ENCODE data around the gene EFHC1. TPM values are rescaled to one million over a fixed set of nuclear protein-coding genes. Genes with fewer than 3 reads are reported as not detected.

EFHC1 gene
- total RNA-seq, 1 experiment from 2014 or later = 26.9 TPM

DNA sequence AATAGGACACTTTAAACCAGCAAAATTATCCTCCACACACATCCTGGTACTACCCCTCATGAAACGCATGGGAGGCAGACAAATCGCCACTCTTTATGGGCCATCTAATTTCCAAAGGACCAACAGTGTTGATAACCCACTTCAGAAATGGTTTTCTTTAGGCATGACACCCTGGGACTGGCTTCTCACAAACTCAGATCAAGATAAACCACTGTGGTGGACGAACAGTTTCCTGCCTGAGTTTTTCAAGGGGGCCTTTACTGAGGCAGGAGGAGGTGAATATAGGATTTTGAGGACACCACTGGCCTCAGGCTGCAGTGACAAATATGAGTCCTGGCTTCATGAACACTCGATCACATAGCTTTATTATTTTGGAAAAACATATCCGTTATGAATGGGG is 130.7 kb downstream of the EFHC1 start:
- ChIA-PET POLR2A (interaction anchor here (0.9 to 1.3 kb wide), 4 partner anchors 14 to 130 kb away, joined by 3 to 5 read pairs (median 4); no protein-coding TSS in a partner anchor), CTCF (interaction anchor here (0.6 to 1.0 kb wide), 5 partner anchors 21 to 151 kb away, joined by 3 to 5 read pairs (median 4); no protein-coding TSS in a partner anchor)
- H3K9me3 Mint-ChIP-seq (ENCODE audit: unreplicated experiment) = no peaks in the 10 kb centered on the region
- no peak for DNase-seq (ENCODE audit: unreplicated experiment)
- H3K4me1 Mint-ChIP-seq (ENCODE audit: insufficient read depth, unreplicated experiment) = peaks cover 70% of the 10 kb centered on the region
- intact Hi-C loops (cut with micrococcal nuclease) = no loop called here
- peak overlapping the region; percentile 26 for H3K4me3 Mint-ChIP-seq (ENCODE audit: unreplicated experiment)
- TF ChIP-seq, protein P1, sequence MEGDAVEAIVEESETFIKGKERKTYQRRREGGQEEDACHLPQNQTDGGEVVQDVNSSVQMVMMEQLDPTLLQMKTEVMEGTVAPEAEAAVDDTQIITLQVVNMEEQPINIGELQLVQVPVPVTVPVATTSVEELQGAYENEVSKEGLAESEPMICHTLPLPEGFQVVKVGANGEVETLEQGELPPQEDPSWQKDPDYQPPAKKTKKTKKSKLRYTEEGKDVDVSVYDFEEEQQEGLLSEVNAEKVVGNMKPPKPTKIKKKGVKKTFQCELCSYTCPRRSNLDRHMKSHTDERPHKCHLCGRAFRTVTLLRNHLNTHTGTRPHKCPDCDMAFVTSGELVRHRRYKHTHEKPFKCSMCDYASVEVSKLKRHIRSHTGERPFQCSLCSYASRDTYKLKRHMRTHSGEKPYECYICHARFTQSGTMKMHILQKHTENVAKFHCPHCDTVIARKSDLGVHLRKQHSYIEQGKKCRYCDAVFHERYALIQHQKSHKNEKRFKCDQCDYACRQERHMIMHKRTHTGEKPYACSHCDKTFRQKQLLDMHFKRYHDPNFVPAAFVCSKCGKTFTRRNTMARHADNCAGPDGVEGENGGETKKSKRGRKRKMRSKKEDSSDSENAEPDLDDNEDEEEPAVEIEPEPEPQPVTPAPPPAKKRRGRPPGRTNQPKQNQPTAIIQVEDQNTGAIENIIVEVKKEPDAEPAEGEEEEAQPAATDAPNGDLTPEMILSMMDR (IDR thresholded peaks at IDR 0.05; ENCODE audit: unreplicated experiment) = no peak
- BruUV-seq (replicated peaks) = no TSS peak
- no peaks in the 10 kb centered on the region for H3K27me3 Mint-ChIP-seq (ENCODE audit: insufficient read depth, unreplicated experiment)
- peaks cover 5% of the 10 kb centered on the region for H3K36me3 Mint-ChIP-seq (ENCODE audit: insufficient read depth, unreplicated experiment)
- H3K27ac Mint-ChIP-seq (ENCODE audit: low read depth, unreplicated experiment) = no peak overlapping the region

DNA sequence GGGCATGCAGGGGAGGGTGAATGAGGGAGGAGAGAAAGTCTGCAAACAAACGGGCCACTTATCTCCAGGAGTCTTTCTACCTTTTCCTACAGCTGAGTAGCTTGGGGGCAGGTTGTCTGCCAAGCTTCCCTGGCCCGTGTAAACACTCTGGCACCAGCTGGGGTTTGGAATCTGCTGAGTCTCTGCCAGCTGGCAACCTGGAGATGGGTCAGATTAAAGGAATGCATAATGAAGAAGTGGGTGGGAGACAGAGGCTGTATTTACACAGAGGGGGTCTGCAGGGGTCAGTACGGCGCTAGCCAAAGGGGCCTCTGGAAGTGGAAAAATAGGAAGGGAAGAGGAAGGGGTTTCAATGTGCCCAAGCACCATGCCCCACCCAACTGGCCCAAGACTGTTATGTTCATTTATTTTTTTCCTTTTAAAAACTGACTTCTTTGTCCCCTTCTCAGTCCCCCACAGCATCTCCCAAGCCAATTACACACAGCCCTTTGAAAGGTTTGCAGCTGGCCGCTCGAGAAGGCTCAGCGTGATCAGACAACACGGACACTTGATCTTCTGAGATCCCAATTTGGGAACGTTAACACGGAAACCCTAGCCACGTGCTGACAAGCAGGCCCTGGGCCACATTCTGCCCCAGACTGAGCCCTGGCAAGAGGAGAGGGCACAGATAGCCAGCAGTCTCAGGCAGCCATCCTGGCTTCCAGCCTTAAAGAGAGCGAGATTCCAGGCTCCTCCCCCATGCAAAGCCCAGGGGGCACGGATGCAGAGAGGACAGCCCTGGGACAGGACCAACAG is 131.5 kb downstream of the EFHC1 start:
- CTCF ChIA-PET = interaction anchor here (0.6 to 1.0 kb wide), 6 partner anchors 21 to 152 kb away, joined by 3 to 5 read pairs (median 3); no protein-coding TSS in a partner anchor
- Mint-ChIP-seq H3K27ac (ENCODE audit: low read depth, unreplicated experiment) (no peak overlapping the region), H3K4me3 (ENCODE audit: unreplicated experiment) (peak overlapping the region; percentile 26), H3K9me3 (ENCODE audit: unreplicated experiment) (no peaks in the 10 kb centered on the region), H3K27me3 (ENCODE audit: insufficient read depth, unreplicated experiment) (no peaks in the 10 kb centered on the region), H3K4me1 (ENCODE audit: insufficient read depth, unreplicated experiment) (peaks cover 65% of the 10 kb centered on the region), H3K36me3 (ENCODE audit: insufficient read depth, unreplicated experiment) (peaks cover 5% of the 10 kb centered on the region)
- DNase-seq (ENCODE audit: unreplicated experiment) = peak; percentile 83
- BruUV-seq (replicated peaks) = no TSS peak
- intact Hi-C loops (cut with micrococcal nuclease) = no loop called here
- TF ChIP-seq, protein P1 (IDR thresholded peaks at IDR 0.05; ENCODE audit: unreplicated experiment) = no peak
- POLR2A ChIA-PET = interaction anchor here (0.8 to 1.6 kb wide), 6 partner anchors 15 to 131 kb away, joined by 3 to 5 read pairs (median 3); no protein-coding TSS in a partner anchor

DNA sequence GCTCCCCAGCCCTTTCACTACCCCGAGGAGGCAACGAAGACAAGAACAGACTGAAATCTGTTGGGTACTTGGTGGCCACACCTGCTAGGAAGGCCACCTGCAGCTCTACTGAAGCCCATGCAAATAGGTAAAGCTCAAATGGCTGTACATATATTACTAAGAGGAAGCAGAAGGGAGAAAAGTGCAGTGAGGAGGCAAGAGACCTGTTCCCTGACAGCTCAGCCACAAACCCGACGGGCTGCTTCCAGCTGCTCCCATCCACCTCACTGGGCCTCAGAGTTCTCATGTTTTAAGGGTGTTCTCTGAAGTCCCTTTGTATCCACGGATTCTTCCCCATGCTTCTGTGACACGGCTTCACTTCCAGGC is 132.1 kb downstream of the EFHC1 start:
- DNase-seq (ENCODE audit: unreplicated experiment) = no peak
- Mint-ChIP-seq H3K4me3 (ENCODE audit: unreplicated experiment) (no peak overlapping the region), H3K27ac (ENCODE audit: low read depth, unreplicated experiment) (no peak overlapping the region), H3K4me1 (ENCODE audit: insufficient read depth, unreplicated experiment) (peaks cover 59% of the 10 kb centered on the region), H3K9me3 (ENCODE audit: unreplicated experiment) (no peaks in the 10 kb centered on the region), H3K27me3 (ENCODE audit: insufficient read depth, unreplicated experiment) (no peaks in the 10 kb centered on the region), H3K36me3 (ENCODE audit: insufficient read depth, unreplicated experiment) (peaks cover 5% of the 10 kb centered on the region)
- intact Hi-C loops (cut with micrococcal nuclease) = no loop called here
- no TSS peak for BruUV-seq (replicated peaks)
- ChIA-PET POLR2A (interaction anchor here (0.8 to 1.6 kb wide), 2 partner anchors 16 to 53 kb away, joined by 3 read pairs; no protein-coding TSS in a partner anchor), CTCF (interaction anchor here (0.5 to 0.9 kb wide), 4 partner anchors 39 to 136 kb away, joined by 3 read pairs; no protein-coding TSS in a partner anchor)
- TF ChIP-seq, protein P1 (IDR thresholded peaks at IDR 0.05; ENCODE audit: unreplicated experiment) = no peak

DNA sequence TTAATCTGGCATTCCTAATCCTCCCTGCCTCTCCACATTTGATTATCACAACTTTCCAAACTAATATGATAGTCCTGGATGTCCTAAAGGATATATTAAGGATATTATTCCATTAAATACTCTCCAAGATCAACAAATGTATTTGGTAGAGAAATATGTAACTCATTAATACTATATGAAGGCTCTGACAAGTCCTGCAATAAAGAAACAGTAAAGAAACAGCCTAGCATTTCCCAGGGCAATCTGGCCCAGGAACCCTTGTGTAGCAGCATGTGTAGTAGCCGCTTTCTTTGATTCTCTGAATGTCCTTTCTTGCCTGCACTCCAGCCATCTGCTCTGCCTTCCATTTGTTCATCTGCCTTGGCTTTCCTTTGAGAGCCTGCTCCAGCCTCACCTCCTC is 133.0 kb downstream of the EFHC1 start:
- Mint-ChIP-seq H3K27ac (ENCODE audit: low read depth, unreplicated experiment) (no peak overlapping the region), H3K9me3 (ENCODE audit: unreplicated experiment) (no peaks in the 10 kb centered on the region), H3K4me3 (ENCODE audit: unreplicated experiment) (no peak overlapping the region), H3K4me1 (ENCODE audit: insufficient read depth, unreplicated experiment) (peaks cover 51% of the 10 kb centered on the region), H3K27me3 (ENCODE audit: insufficient read depth, unreplicated experiment) (no peaks in the 10 kb centered on the region), H3K36me3 (ENCODE audit: insufficient read depth, unreplicated experiment) (peaks cover 5% of the 10 kb centered on the region)
- ChIA-PET POLR2A (interaction anchor here (1.0 kb wide), 1 partner anchor 108 kb away, joined by 3 read pairs; no protein-coding TSS in a partner anchor), CTCF (interaction anchor here (0.9 kb wide), 1 partner anchor 137 kb away, joined by 3 read pairs; no protein-coding TSS in a partner anchor)
- TF ChIP-seq, protein P1 (IDR thresholded peaks at IDR 0.05; ENCODE audit: unreplicated experiment) = no peak
- no peak for DNase-seq (ENCODE audit: unreplicated experiment)
- intact Hi-C loops (cut with micrococcal nuclease) = no loop called here
- no TSS peak for BruUV-seq (replicated peaks)

Measured in MCF 10A (cell line).